Heart right ventricle (tissue), 16 donors: ENCODE results near the gene ESYT3. TPM values are rescaled to one million over a fixed set of nuclear protein-coding genes. Genes with fewer than 3 reads are reported as not detected.

Experiments used
- ATAC-seq, 8 donors: fragments of 200-7000 bp; cut with Tn5 transposase; one replicate each; pipeline ENCODE4 v1.9.1; 2020; ENCODE audit warnings: mild to moderate bottlenecking in 8 of 8, moderate library complexity in 8 of 8, moderate number of reproducible peaks in 1 of 8
- DNase-seq, 2 donors: peaks; one replicate each; pipeline ENCODE4 v3.0.0-alpha.2; 2020
- H3K27ac ChIP-seq, 10 donors: fragments of 200-600 bp; sonication (generic) in 2 of 10; one replicate each; pipeline versions ENCODE4 v1.5.0 to v1.8.0; 2020 to 2022; ENCODE audit warnings: mild to moderate bottlenecking in 3 of 10
- H3K27me3 ChIP-seq, 7 donors: fragments of 200-600 bp; one replicate each; pipeline ENCODE4 v1.8.0; 2021 to 2022; ENCODE audit warnings: mild to moderate bottlenecking in 2 of 7
- H3K36me3 ChIP-seq, 9 donors: fragments of 200-600 bp; sonication (generic) in 1 of 9; one replicate each; pipeline versions ENCODE4 v1.5.0 to v1.8.0; 2020 to 2022; ENCODE audit warnings: mild to moderate bottlenecking in 2 of 9
- H3K4me1 ChIP-seq, 9 donors: fragments of 200-600 bp; sonication (generic) in 1 of 9; one replicate each; pipeline versions ENCODE4 v1.5.0 to v1.8.0; 2020 to 2022; ENCODE audit warnings: mild to moderate bottlenecking in 4 of 9
- H3K4me3 ChIP-seq, 10 donors: fragments of 200-600 bp; sonication (generic) in 2 of 10; one replicate each; pipeline versions ENCODE4 v1.5.0 to v1.8.0; 2020 to 2022; ENCODE audit warnings: mild to moderate bottlenecking in 7 of 10, moderate library complexity in 2 of 10
- H3K9me3 ChIP-seq, 11 donors: fragments of 200-600 bp in 10 of 11; sonication (generic) in 2 of 11; one replicate each; pipeline versions ENCODE4 v1.5.0 to v1.8.0; 2013 to 2022; ENCODE audit warnings: mild to moderate bottlenecking in 2 of 11, control low read depth in 1 of 11, moderate library complexity in 1 of 11
- CTCF ChIP-seq, 9 donors: fragments of 200-600 bp; sonication (generic) in 2 of 9; IDR thresholded peaks; one replicate each; pipeline versions ENCODE4 v1.5.0 to v1.8.0; 2021 to 2022; ENCODE audit warnings: antibody characterized with exemption in 9 of 9, mild to moderate bottlenecking in 5 of 9, moderate library complexity in 1 of 9
- WGBS, 2 donors: extraction: QIAGEN DNeasy Blood & Tissue Kit; methylation state at CpG; one replicate each; pipeline ENCODE4 v1.1.7; 2013; ENCODE audit warnings: inconsistent platforms in 1 of 2; 5-methylcytosine and 5-hydroxymethylcytosine counted together
- intact Hi-C, 10 donors: fragments of 100-400 bp; cut with DNase I; formaldehyde crosslinking; loops; one replicate each; pipeline versions ENCODE4 v1.11.1 to v1.14.2; 2022
- polyA plus RNA-seq, 2 donors: library from polyadenylated mRNA; stranded (reverse); fragments of 200-250 nt; gene quantifications; one replicate each; pipeline ENCODE4 v1.2.3, GENCODE V29; 2013
- total RNA-seq, 10 donors: library from RNA; stranded (reverse); fragmentation: NEBNext Ultra II Directional in 3 of 10; extraction: Animal tissue kit (Norgen Biotek cat#: 25700) in 3 of 10; gene quantifications; one replicate each; pipeline versions ENCODE4 v1.2.1 to v1.2.4, GENCODE V29; 2021 to 2023
- donor health status: Arrhythmogenic right ventricular cardiomyopathy.
- donor health status: ischemic (EF 13 %, LVEDD 7.1; RV severe dilation, severe dysfunction).
- donor health status: healthy with polysubstance abuse.
- donor health status: DM: no; HTN: yes; CAD: no.
- donor health status: DM: no; HTN: no; CAD: no.
- donor health status: ischemic (EF 25% LVEDD 6.9; RV normal size, moderate dysfunction).
- donor health status: ischemic (EF 25% LVEDD 5.7; RV mildly dilated, moderate dysfunction).
- donor health status: healthy.
- donor health status: DM: yes; HTN: yes; CAD: no.
- donor health status: Ischemic cardiomyopathy.
- donor health status: ischemic (EF 35%, LVEDD 5.7; RV mildly dilated, moderate dysfunction).
- donor health status: nonischemic (EF 11% LVEDD 7.7; RV severe dilation, severe dysfunction).
- donor health status: DM: yes; HTN: yes; CAD: no.
- donor health status: PGD.
- donor health status: ischemic (EF 29% LVEDD 5.4; RV normal size, mild dysfunction).
- donor health status: nonischemic (EF 23%, LVEDD 6.1; RV moderate dilation, normal function).

The ESYT3 gene
- total and polyA plus RNA-seq, 12 donors: 0.26 to 2.4 (median 1.1) TPM

- Histone ChIP-seq H3K9me3 (no peaks in the 10 kb centered on the region), H3K27me3 (no peaks in the 10 kb centered on the region), H3K36me3 (peaks cover 0 to 21% (median 10%) of the 10 kb centered on the region in 9 donors), H3K27ac (no peak overlapping the region), H3K4me3 (no peak overlapping the region), H3K4me1 (peaks cover 0 to 23% (median 4%) of the 10 kb centered on the region in 9 donors)
- no peak for TF ChIP-seq CTCF (IDR thresholded peaks at IDR 0.05)
- ATAC-seq: no peak
- intact Hi-C loops: no loop called here
- WGBS, 2 donors: 96 to 97% methylated on average over 1 of the region's 1 CpG
- DNase-seq: no peak
These were observed 63.4 kb downstream of the ESYT3 start for GRCh38 chr3:138497851-138498250.

- intact Hi-C loops: no loop called here
- Histone ChIP-seq H3K27me3 (no peaks in the 10 kb centered on the region), H3K27ac (no peak overlapping the region), H3K4me3 (no peak overlapping the region), H3K36me3 (peaks cover 0 to 22% (median 10%) of the 10 kb centered on the region in 9 donors), H3K4me1 (peaks cover 0 to 12% (median 2%) of the 10 kb centered on the region in 9 donors), H3K9me3 (no peaks in the 10 kb centered on the region)
- no peak for TF ChIP-seq CTCF (IDR thresholded peaks at IDR 0.05)
- ATAC-seq (no peak), DNase-seq (no peak)
These were observed 64.6 kb downstream of the ESYT3 start for GRCh38 chr3:138498991-138499390.

- ATAC-seq: no peak
- no peak overlapping the region for H3K27ac ChIP-seq
- H3K9me3 ChIP-seq: no peaks in the 10 kb centered on the region
- H3K27me3 ChIP-seq: no peaks in the 10 kb centered on the region
- 79 to 83% methylated on average over 3 of the region's 3 CpGs for WGBS, 2 donors
- intact Hi-C loops: no loop called here
- TF ChIP-seq CTCF (IDR thresholded peaks at IDR 0.05): no peak
- no peak for DNase-seq
- peaks cover 0 to 53% (median 0%) of the 10 kb centered on the region in 9 donors for H3K36me3 ChIP-seq
- no peak overlapping the region for H3K4me3 ChIP-seq
- H3K4me1 ChIP-seq: peaks cover 0 to 8% (median 0%) of the 10 kb centered on the region in 9 donors
These were observed 73.1 kb downstream of the ESYT3 start for GRCh38 chr3:138507524-138507923.

- DNase-seq (no peak), ATAC-seq (no peak)
- H3K27me3 ChIP-seq: no peaks in the 10 kb centered on the region
- no peak for TF ChIP-seq CTCF (IDR thresholded peaks at IDR 0.05)
- peaks cover 0 to 16% (median 0%) of the 10 kb centered on the region in 9 donors for H3K4me1 ChIP-seq
- H3K36me3 ChIP-seq: peaks cover 0 to 44% (median 0%) of the 10 kb centered on the region in 9 donors
- intact Hi-C loops: no loop called here
- WGBS, 2 donors: 97 to 99% methylated on average over 2 of the region's 2 CpGs
- no peak overlapping the region for H3K4me3 ChIP-seq
- no peak overlapping the region for H3K27ac ChIP-seq
- H3K9me3 ChIP-seq: no peaks in the 10 kb centered on the region
These were observed 75.2 kb downstream of the ESYT3 start for GRCh38 chr3:138509586-138509985.
